Islet precursor cell (in vitro differentiated cells): ENCODE measurements around the gene STX4.

Experiments
- DNase-seq: peaks from one replicate; pipeline ENCODE4 v3.0.0-alpha.2; 2018

The STX4 gene

DNA sequence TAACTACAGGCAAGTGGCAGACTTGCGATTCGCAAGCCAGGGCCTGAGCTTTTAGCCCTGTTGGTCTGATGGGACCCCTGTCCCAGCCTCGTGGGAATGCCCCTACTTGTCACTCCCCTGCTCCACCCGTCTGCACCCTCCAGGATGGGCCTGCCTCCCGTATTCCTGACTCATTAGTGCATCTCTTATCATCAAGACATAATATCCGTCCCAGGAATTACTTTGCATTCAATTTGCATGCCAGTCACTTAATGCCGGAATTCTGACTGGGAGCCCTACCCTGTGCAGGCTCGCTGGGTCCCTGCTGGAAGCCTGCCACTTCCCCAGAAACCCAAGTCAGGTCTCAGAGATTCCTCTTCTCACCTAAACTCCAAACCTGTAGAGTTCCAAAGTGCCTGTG, 52.1 kb downstream of the STX4 start:
- DNase-seq, result no peak

DNA sequence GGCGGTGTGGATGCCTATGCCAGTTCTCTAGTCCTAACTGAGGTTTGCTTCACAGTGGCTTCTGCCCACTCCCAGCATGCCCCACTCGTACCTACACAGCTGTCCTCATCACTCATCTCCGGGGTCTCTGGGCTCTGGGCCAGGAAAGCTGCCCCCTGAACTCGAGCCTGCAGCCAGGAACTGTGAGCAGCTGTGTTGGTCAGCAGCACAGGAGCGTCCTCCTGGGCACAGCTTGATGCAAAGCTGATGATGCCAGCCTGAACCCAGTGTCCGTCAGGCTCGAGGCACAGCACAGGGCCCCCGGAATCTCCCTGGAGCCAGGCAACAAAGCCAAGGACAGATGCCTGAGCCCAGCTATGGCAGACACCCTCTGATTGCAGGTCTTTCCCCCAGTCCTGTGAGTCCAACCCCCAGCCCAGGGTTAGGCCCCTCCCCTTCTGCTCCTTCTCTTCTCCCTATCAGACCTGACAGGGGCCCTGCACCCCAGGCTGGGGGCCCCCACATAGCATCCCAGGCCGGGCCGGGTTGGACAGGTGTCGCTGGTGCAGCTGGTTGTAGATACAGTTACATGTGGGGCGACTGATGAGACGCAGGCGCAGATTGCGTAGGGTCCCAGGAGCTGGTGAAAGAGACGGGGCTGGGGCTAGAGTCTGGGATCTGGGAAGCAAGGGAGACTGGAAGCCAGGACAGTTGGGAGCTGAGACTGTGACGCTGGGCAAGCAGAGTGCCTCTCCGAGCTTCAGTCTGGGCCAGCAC, 52.7 kb downstream of the STX4 start:
- peak; percentile 51 for DNase-seq

DNA sequence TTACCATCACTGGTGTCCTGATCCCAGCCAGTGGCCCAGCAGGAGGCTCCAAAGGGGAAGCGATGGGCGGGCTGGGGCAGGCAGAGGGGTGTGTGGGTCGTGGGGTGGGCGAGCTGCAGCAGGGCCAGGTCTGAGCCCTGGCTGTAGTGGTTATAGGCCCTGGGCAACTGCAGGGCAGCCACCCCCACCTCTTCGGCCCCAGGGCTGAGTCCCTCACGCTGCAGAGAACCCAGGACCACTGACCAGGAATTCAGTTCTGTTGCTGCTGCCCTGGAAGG, 53.2 kb downstream of the STX4 start:
- DNase-seq, result peak; percentile 52

DNA sequence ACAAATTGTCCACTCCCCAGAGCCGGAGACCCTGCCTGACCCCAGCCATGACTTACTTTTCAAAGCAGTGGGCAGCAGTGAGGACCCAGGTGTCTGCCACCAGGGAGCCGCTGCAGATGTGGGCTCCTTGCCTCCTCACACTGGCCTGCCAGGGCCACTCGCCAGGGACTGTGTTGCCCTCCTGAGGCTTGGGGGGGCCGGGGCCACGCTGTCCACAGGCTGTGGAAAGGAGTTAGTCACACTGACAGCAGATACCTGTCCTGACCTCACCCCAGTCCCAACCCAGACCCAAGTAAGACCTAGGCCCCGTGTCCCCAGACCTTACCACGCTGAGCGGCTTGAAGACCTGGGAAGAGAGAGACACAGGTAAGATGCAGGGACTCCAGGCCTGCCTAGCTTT, 54.1 kb downstream of the STX4 start:
- no peak for DNase-seq

DNA sequence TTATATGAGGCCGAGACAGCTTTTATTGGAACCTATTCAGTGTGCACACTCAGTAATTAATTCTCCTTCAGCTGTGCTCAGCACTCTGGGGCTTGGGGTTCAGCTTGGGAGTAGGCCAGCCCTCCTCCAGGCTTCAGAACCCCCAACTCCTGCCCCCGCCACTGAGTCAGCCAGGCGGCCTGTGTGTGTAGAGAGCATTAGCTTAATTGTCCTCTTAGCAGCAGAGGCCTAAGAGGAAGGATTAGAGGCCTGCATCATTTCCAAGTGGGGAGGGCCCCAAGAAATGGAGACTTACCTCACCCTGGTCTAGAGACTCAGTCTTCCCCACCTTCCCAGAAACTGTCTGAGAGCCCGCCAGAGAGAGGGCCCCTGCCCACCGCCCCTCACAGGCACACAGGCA, 54.6 kb downstream of the STX4 start:
- no peak for DNase-seq

DNA sequence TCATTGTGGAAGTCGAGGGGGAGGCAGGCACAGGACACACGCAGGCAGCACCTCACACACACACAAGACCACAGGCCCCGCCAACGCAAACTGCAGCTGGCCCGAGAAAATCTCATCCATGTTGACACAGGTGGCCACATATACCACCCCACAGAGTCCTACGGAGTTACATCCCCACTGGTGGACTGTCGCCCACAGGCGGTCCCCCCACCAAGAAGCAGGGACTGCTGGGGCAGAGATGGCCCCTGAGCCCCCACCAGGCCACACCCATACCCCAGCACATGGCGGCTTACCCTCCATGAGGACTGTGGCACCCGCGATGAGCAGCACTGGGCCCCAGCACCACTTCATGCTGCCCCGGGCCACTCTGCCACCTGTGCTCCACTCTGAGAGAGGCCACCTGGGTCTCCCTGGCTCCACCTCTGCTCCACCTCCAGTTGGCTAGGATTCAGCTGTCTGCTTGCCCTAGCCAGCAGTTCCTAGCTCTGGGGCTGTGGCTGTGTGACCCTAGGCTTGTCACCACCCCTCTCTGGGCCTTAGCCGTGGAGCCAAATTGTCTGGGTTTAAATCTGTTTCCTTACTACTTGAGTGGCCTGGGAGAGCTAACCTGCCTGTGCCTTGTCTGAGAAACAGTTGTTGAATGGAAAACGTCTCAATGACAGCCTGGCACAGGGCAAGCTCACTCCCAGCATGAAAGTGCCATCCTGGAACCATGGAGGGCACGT, 55.3 kb downstream of the STX4 start, which contains the start of gene PRSS53:
Gene PRSS53, minus strand, starts transcription at position 485 of the 725 bp plus-strand sequence. Its CDS starts 134 bp downstream, at position 351.
- no peak for DNase-seq

DNA sequence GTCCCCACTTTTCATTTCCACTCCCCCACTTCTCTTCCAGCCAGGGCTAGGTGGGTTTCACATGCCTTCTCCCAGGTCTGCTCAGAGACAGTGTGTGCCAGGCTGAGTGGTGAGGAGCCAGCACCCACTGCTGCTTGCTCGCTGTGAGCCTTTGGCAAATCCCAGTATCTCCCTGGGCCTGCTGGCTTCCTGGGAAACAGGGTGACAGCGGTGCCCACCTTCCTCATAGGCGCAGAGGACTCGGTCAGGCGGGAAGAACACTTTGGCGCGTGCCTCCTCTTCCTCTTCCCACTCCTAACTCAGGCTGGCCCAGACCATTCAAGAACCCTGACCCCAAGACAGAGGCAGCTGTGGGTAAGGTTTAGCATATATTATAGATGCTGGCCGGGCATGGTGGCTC, 55.8 kb downstream of the STX4 start:
- DNase-seq, result no peak
